ENCODE results near the gene CELF2.

CELF2 gene

GRCh38 chr10:11104772-11105675, 87.4 kb downstream of the CELF2 start:
- Histone ChIP-seq H3K27ac (ENCODE audit: low read depth, low read length) (no peak overlapping the region), H3K27me3 (ENCODE audit: control insufficient read depth in 5 of 5, insufficient read depth in 4 of 5, low read length in 5 of 5) (no peaks in the 10 kb centered on the region), H3K9me3 (ENCODE audit: control insufficient read depth in 5 of 5, low read length in 5 of 5) (peaks cover 0 to 5% (median 0%) of the 10 kb centered on the region in 5 donors), H3K4me3 (ENCODE audit: low read depth in 1 of 5, low read length in 5 of 5) (no peak overlapping the region), H3K4me1 (ENCODE audit: control insufficient read depth in 5 of 5, insufficient read depth in 5 of 5, low read length in 5 of 5) (peaks cover 0 to 6% (median 0%) of the 10 kb centered on the region in 5 donors), H3K36me3 (ENCODE audit: control insufficient read depth in 5 of 5, insufficient read depth in 5 of 5, low read length in 5 of 5) (peaks cover 0 to 3% (median 0%) of the 10 kb centered on the region in 5 donors), H3K9ac (ENCODE audit: low read length in 5 of 5) (no peak overlapping the region)

- Histone ChIP-seq H3K27me3 (ENCODE audit: control insufficient read depth in 5 of 5, insufficient read depth in 4 of 5, low read length in 5 of 5) (no peaks in the 10 kb centered on the region), H3K9me3 (ENCODE audit: control insufficient read depth in 5 of 5, low read length in 5 of 5) (peaks cover 0 to 5% (median 0%) of the 10 kb centered on the region in 5 donors), H3K36me3 (ENCODE audit: control insufficient read depth in 5 of 5, insufficient read depth in 5 of 5, low read length in 5 of 5) (peaks cover 0 to 3% (median 0%) of the 10 kb centered on the region in 5 donors), H3K9ac (ENCODE audit: low read length in 5 of 5) (no peak overlapping the region), H3K4me3 (ENCODE audit: low read depth in 1 of 5, low read length in 5 of 5) (no peak overlapping the region), H3K4me1 (ENCODE audit: control insufficient read depth in 5 of 5, insufficient read depth in 5 of 5, low read length in 5 of 5) (peaks cover 0 to 6% (median 0%) of the 10 kb centered on the region in 5 donors), H3K27ac (ENCODE audit: low read depth, low read length) (no peak overlapping the region)
Observed at GRCh38 chr10:11105676-11106004, 88.0 kb downstream of the CELF2 start.

GRCh38 chr10:11106621-11107374, 89.1 kb downstream of the CELF2 start:
- Histone ChIP-seq H3K4me1 (ENCODE audit: control insufficient read depth in 5 of 5, insufficient read depth in 5 of 5, low read length in 5 of 5) (peaks cover 0 to 9% (median 0%) of the 10 kb centered on the region in 5 donors), H3K27ac (ENCODE audit: low read depth, low read length) (no peak overlapping the region), H3K9ac (ENCODE audit: low read length in 5 of 5) (no peak overlapping the region), H3K4me3 (ENCODE audit: low read depth in 1 of 5, low read length in 5 of 5) (no peak overlapping the region), H3K9me3 (ENCODE audit: control insufficient read depth in 5 of 5, low read length in 5 of 5) (peaks cover 0 to 5% (median 0%) of the 10 kb centered on the region in 5 donors), H3K36me3 (ENCODE audit: control insufficient read depth in 5 of 5, insufficient read depth in 5 of 5, low read length in 5 of 5) (peaks cover 0 to 3% (median 0%) of the 10 kb centered on the region in 5 donors), H3K27me3 (ENCODE audit: control insufficient read depth in 5 of 5, insufficient read depth in 4 of 5, low read length in 5 of 5) (no peaks in the 10 kb centered on the region)

- peaks cover 0 to 3% (median 0%) of the 10 kb centered on the region in 5 donors for H3K4me1 ChIP-seq (ENCODE audit: control insufficient read depth in 5 of 5, insufficient read depth in 5 of 5, low read length in 5 of 5)
- H3K36me3 ChIP-seq (ENCODE audit: control insufficient read depth in 5 of 5, insufficient read depth in 5 of 5, low read length in 5 of 5): peaks cover 0 to 3% (median 0%) of the 10 kb centered on the region in 5 donors
- H3K9me3 ChIP-seq (ENCODE audit: control insufficient read depth in 5 of 5, low read length in 5 of 5): peaks cover 0 to 5% (median 0%) of the 10 kb centered on the region in 5 donors
- H3K4me3 ChIP-seq (ENCODE audit: low read depth in 1 of 5, low read length in 5 of 5): no peak overlapping the region
- H3K9ac ChIP-seq (ENCODE audit: low read length in 5 of 5): no peak overlapping the region
- H3K27me3 ChIP-seq (ENCODE audit: control insufficient read depth in 5 of 5, insufficient read depth in 4 of 5, low read length in 5 of 5): no peaks in the 10 kb centered on the region
- H3K27ac ChIP-seq (ENCODE audit: low read depth, low read length): no peak overlapping the region
Observed at GRCh38 chr10:11107948-11108347, 90.3 kb downstream of the CELF2 start.

- no peak overlapping the region for H3K27ac ChIP-seq (ENCODE audit: low read depth, low read length)
- peaks cover 0 to 3% (median 0%) of the 10 kb centered on the region in 5 donors for H3K36me3 ChIP-seq (ENCODE audit: control insufficient read depth in 5 of 5, insufficient read depth in 5 of 5, low read length in 5 of 5)
- H3K4me3 ChIP-seq (ENCODE audit: low read depth in 1 of 5, low read length in 5 of 5): no peak overlapping the region
Observed at GRCh38 chr10:11108356-11108755, 90.7 kb downstream of the CELF2 start.

GRCh38 chr10:11109590-11109989, 91.9 kb downstream of the CELF2 start:
- H3K27me3 ChIP-seq (ENCODE audit: control insufficient read depth in 5 of 5, insufficient read depth in 4 of 5, low read length in 5 of 5): no peaks in the 10 kb centered on the region
- H3K36me3 ChIP-seq (ENCODE audit: control insufficient read depth in 5 of 5, insufficient read depth in 5 of 5, low read length in 5 of 5): peaks cover 0 to 3% (median 0%) of the 10 kb centered on the region in 5 donors
- H3K27ac ChIP-seq (ENCODE audit: low read depth, low read length): no peak overlapping the region
- H3K4me3 ChIP-seq (ENCODE audit: low read depth in 1 of 5, low read length in 5 of 5): no peak overlapping the region
- H3K9me3 ChIP-seq (ENCODE audit: control insufficient read depth in 5 of 5, low read length in 5 of 5): peaks cover 0 to 5% (median 0%) of the 10 kb centered on the region in 5 donors
- peaks cover 0 to 3% (median 0%) of the 10 kb centered on the region in 5 donors for H3K4me1 ChIP-seq (ENCODE audit: control insufficient read depth in 5 of 5, insufficient read depth in 5 of 5, low read length in 5 of 5)
- H3K9ac ChIP-seq (ENCODE audit: low read length in 5 of 5): no peak overlapping the region

More at GRCh38 chr10:11108356-11108755, 90.7 kb downstream of the CELF2 start:
- Histone ChIP-seq H3K4me1 (ENCODE audit: control insufficient read depth in 5 of 5, insufficient read depth in 5 of 5, low read length in 5 of 5) (peaks cover 0 to 3% (median 0%) of the 10 kb centered on the region in 5 donors), H3K27me3 (ENCODE audit: control insufficient read depth in 5 of 5, insufficient read depth in 4 of 5, low read length in 5 of 5) (no peaks in the 10 kb centered on the region), H3K9ac (ENCODE audit: low read length in 5 of 5) (no peak overlapping the region), H3K9me3 (ENCODE audit: control insufficient read depth in 5 of 5, low read length in 5 of 5) (peaks cover 0 to 5% (median 0%) of the 10 kb centered on the region in 5 donors)

- Histone ChIP-seq H3K4me3 (ENCODE audit: low read depth in 1 of 5, low read length in 5 of 5) (no peak overlapping the region), H3K27ac (ENCODE audit: low read depth, low read length) (no peak overlapping the region)
Observed at GRCh38 chr10:11110539-11110938, 92.9 kb downstream of the CELF2 start.

GRCh38 chr10:11111490-11111889, 93.8 kb downstream of the CELF2 start:
- Histone ChIP-seq H3K27ac (ENCODE audit: low read depth, low read length) (no peak overlapping the region), H3K9me3 (ENCODE audit: control insufficient read depth in 5 of 5, low read length in 5 of 5) (peaks cover 0 to 5% (median 0%) of the 10 kb centered on the region in 5 donors), H3K27me3 (ENCODE audit: control insufficient read depth in 5 of 5, insufficient read depth in 4 of 5, low read length in 5 of 5) (no peaks in the 10 kb centered on the region), H3K36me3 (ENCODE audit: control insufficient read depth in 5 of 5, insufficient read depth in 5 of 5, low read length in 5 of 5) (peaks cover 0 to 3% (median 0%) of the 10 kb centered on the region in 5 donors), H3K4me1 (ENCODE audit: control insufficient read depth in 5 of 5, insufficient read depth in 5 of 5, low read length in 5 of 5) (peaks cover 0 to 3% (median 0%) of the 10 kb centered on the region in 5 donors), H3K4me3 (ENCODE audit: low read depth in 1 of 5, low read length in 5 of 5) (no peak overlapping the region), H3K9ac (ENCODE audit: low read length in 5 of 5) (no peak overlapping the region)

More at GRCh38 chr10:11110539-11110938, 92.9 kb downstream of the CELF2 start:
- Histone ChIP-seq H3K4me1 (ENCODE audit: control insufficient read depth in 5 of 5, insufficient read depth in 5 of 5, low read length in 5 of 5) (peaks cover 0 to 3% (median 0%) of the 10 kb centered on the region in 5 donors), H3K9me3 (ENCODE audit: control insufficient read depth in 5 of 5, low read length in 5 of 5) (peaks cover 0 to 5% (median 0%) of the 10 kb centered on the region in 5 donors), H3K9ac (ENCODE audit: low read length in 5 of 5) (no peak overlapping the region), H3K36me3 (ENCODE audit: control insufficient read depth in 5 of 5, insufficient read depth in 5 of 5, low read length in 5 of 5) (peaks cover 0 to 3% (median 0%) of the 10 kb centered on the region in 5 donors), H3K27me3 (ENCODE audit: control insufficient read depth in 5 of 5, insufficient read depth in 4 of 5, low read length in 5 of 5) (no peaks in the 10 kb centered on the region)

- H3K27me3 ChIP-seq (ENCODE audit: control insufficient read depth in 5 of 5, insufficient read depth in 4 of 5, low read length in 5 of 5): no peaks in the 10 kb centered on the region
- H3K4me3 ChIP-seq (ENCODE audit: low read depth in 1 of 5, low read length in 5 of 5): no peak overlapping the region
- H3K4me1 ChIP-seq (ENCODE audit: control insufficient read depth in 5 of 5, insufficient read depth in 5 of 5, low read length in 5 of 5): peaks cover 0 to 3% (median 0%) of the 10 kb centered on the region in 5 donors
- H3K9ac ChIP-seq (ENCODE audit: low read length in 5 of 5): no peak overlapping the region
- peaks cover 0 to 3% (median 0%) of the 10 kb centered on the region in 5 donors for H3K36me3 ChIP-seq (ENCODE audit: control insufficient read depth in 5 of 5, insufficient read depth in 5 of 5, low read length in 5 of 5)
- no peak overlapping the region for H3K27ac ChIP-seq (ENCODE audit: low read depth, low read length)
- H3K9me3 ChIP-seq (ENCODE audit: control insufficient read depth in 5 of 5, low read length in 5 of 5): peaks cover 0 to 5% (median 0%) of the 10 kb centered on the region in 5 donors
Observed at GRCh38 chr10:11112718-11113117, 95.0 kb downstream of the CELF2 start.

Data from subcutaneous abdominal adipose tissue (tissue), 5 donors.